ENCODE measurements around the gene WNT3A. TPM values are rescaled to one million over a fixed set of nuclear protein-coding genes. Genes with fewer than 3 reads are reported as not detected.

The WNT3A gene
- total RNA-seq, 1 donor from 2014 or later: not detected

- intact Hi-C loops (cut with micrococcal nuclease): no loop called here
Observed at GRCh38 chr1:228070851-228071250, 64.1 kb downstream of the WNT3A start.

GRCh38 chr1:228071839-228072657 is 65.2 kb downstream of the WNT3A start:
- H3K27ac Mint-ChIP-seq: no peak overlapping the region
- H3K4me3 Mint-ChIP-seq (ENCODE audit: low read depth): no peak overlapping the region
- intact Hi-C loops (cut with micrococcal nuclease): no loop called here
- H3K36me3 Mint-ChIP-seq (ENCODE audit: low read depth): no peaks in the 10 kb centered on the region
- no peaks in the 10 kb centered on the region for H3K4me1 Mint-ChIP-seq (ENCODE audit: low read depth)
- DNase-seq (ENCODE audit: low spot score): no peak
- no peaks in the 10 kb centered on the region for H3K9me3 Mint-ChIP-seq
- H3K27me3 Mint-ChIP-seq (ENCODE audit: low read depth): peaks cover 3% of the 10 kb centered on the region

More at GRCh38 chr1:228070851-228071250, 64.1 kb downstream of the WNT3A start:
- Mint-ChIP-seq H3K27ac (no peak overlapping the region), H3K4me3 (ENCODE audit: low read depth) (no peak overlapping the region), H3K9me3 (no peaks in the 10 kb centered on the region), H3K4me1 (ENCODE audit: low read depth) (no peaks in the 10 kb centered on the region), H3K27me3 (ENCODE audit: low read depth) (peaks cover 8% of the 10 kb centered on the region), H3K36me3 (ENCODE audit: low read depth) (no peaks in the 10 kb centered on the region)
- DNase-seq (ENCODE audit: low spot score): no peak

GRCh38 chr1:228072658-228073043 is 65.9 kb downstream of the WNT3A start:
- Mint-ChIP-seq H3K36me3 (ENCODE audit: low read depth) (no peaks in the 10 kb centered on the region), H3K27me3 (ENCODE audit: low read depth) (no peaks in the 10 kb centered on the region), H3K4me1 (ENCODE audit: low read depth) (no peaks in the 10 kb centered on the region), H3K4me3 (ENCODE audit: low read depth) (no peak overlapping the region), H3K27ac (no peak overlapping the region), H3K9me3 (no peaks in the 10 kb centered on the region)
- intact Hi-C loops (cut with micrococcal nuclease): no loop called here
- DNase-seq (ENCODE audit: low spot score): no peak

- no peak for DNase-seq (ENCODE audit: low spot score)
- H3K4me1 Mint-ChIP-seq (ENCODE audit: low read depth): no peaks in the 10 kb centered on the region
Observed at GRCh38 chr1:228073061-228073856, 66.5 kb downstream of the WNT3A start.

GRCh38 chr1:228073857-228074545 is 67.2 kb downstream of the WNT3A start:
- Mint-ChIP-seq H3K9me3 (no peaks in the 10 kb centered on the region), H3K4me1 (ENCODE audit: low read depth) (peaks cover 5% of the 10 kb centered on the region), H3K36me3 (ENCODE audit: low read depth) (no peaks in the 10 kb centered on the region), H3K27ac (no peak overlapping the region), H3K4me3 (ENCODE audit: low read depth) (no peak overlapping the region), H3K27me3 (ENCODE audit: low read depth) (no peaks in the 10 kb centered on the region)
- no peak for DNase-seq (ENCODE audit: low spot score)
- intact Hi-C loops (cut with micrococcal nuclease): no loop called here

More at GRCh38 chr1:228073061-228073856, 66.5 kb downstream of the WNT3A start:
- intact Hi-C loops (cut with micrococcal nuclease): no loop called here
- no peaks in the 10 kb centered on the region for H3K9me3 Mint-ChIP-seq
- H3K27ac Mint-ChIP-seq: no peak overlapping the region
- no peaks in the 10 kb centered on the region for H3K36me3 Mint-ChIP-seq (ENCODE audit: low read depth)
- no peak overlapping the region for H3K4me3 Mint-ChIP-seq (ENCODE audit: low read depth)
- no peaks in the 10 kb centered on the region for H3K27me3 Mint-ChIP-seq (ENCODE audit: low read depth)

- no peak for DNase-seq (ENCODE audit: low spot score)
- Mint-ChIP-seq H3K9me3 (no peaks in the 10 kb centered on the region), H3K36me3 (ENCODE audit: low read depth) (no peaks in the 10 kb centered on the region), H3K4me3 (ENCODE audit: low read depth) (no peak overlapping the region), H3K4me1 (ENCODE audit: low read depth) (peaks cover 8% of the 10 kb centered on the region), H3K27me3 (ENCODE audit: low read depth) (no peaks in the 10 kb centered on the region), H3K27ac (no peak overlapping the region)
- intact Hi-C loops (cut with micrococcal nuclease): no loop called here
Observed at GRCh38 chr1:228074954-228075730, 68.3 kb downstream of the WNT3A start.

- intact Hi-C loops (cut with micrococcal nuclease): no loop called here
- Mint-ChIP-seq H3K27me3 (ENCODE audit: low read depth) (no peaks in the 10 kb centered on the region), H3K9me3 (no peaks in the 10 kb centered on the region), H3K4me3 (ENCODE audit: low read depth) (no peak overlapping the region), H3K4me1 (ENCODE audit: low read depth) (peaks cover 9% of the 10 kb centered on the region), H3K36me3 (ENCODE audit: low read depth) (no peaks in the 10 kb centered on the region), H3K27ac (no peak overlapping the region)
- no peak for DNase-seq (ENCODE audit: low spot score)
Observed at GRCh38 chr1:228075801-228076271, 69.0 kb downstream of the WNT3A start.

GRCh38 chr1:228076796-228077430 is 70.1 kb downstream of the WNT3A start:
- Mint-ChIP-seq H3K36me3 (ENCODE audit: low read depth) (peaks cover 3% of the 10 kb centered on the region), H3K27ac (no peak overlapping the region)

GRCh38 chr1:228077565-228078330 is 71.0 kb downstream of the WNT3A start:
- intact Hi-C loops (cut with micrococcal nuclease): no loop called here
- Mint-ChIP-seq H3K36me3 (ENCODE audit: low read depth) (peaks cover 3% of the 10 kb centered on the region), H3K9me3 (no peaks in the 10 kb centered on the region), H3K27ac (no peak overlapping the region), H3K27me3 (ENCODE audit: low read depth) (no peaks in the 10 kb centered on the region), H3K4me3 (ENCODE audit: low read depth) (no peak overlapping the region), H3K4me1 (ENCODE audit: low read depth) (peaks cover 12% of the 10 kb centered on the region)
- DNase-seq (ENCODE audit: low spot score): no peak

More at GRCh38 chr1:228076796-228077430, 70.1 kb downstream of the WNT3A start:
- Mint-ChIP-seq H3K4me3 (ENCODE audit: low read depth) (no peak overlapping the region), H3K9me3 (no peaks in the 10 kb centered on the region), H3K4me1 (ENCODE audit: low read depth) (peaks cover 12% of the 10 kb centered on the region), H3K27me3 (ENCODE audit: low read depth) (no peaks in the 10 kb centered on the region)
- DNase-seq (ENCODE audit: low spot score): no peak
- intact Hi-C loops (cut with micrococcal nuclease): no loop called here

GRCh38 chr1:228079013-228079412 is 72.2 kb downstream of the WNT3A start:
- DNase-seq (ENCODE audit: low spot score): no peak
- no peaks in the 10 kb centered on the region for H3K27me3 Mint-ChIP-seq (ENCODE audit: low read depth)
- H3K4me3 Mint-ChIP-seq (ENCODE audit: low read depth): no peak overlapping the region
- peaks cover 12% of the 10 kb centered on the region for H3K36me3 Mint-ChIP-seq (ENCODE audit: low read depth)
- intact Hi-C loops (cut with micrococcal nuclease): no loop called here
- no peak overlapping the region for H3K27ac Mint-ChIP-seq
- H3K9me3 Mint-ChIP-seq: no peaks in the 10 kb centered on the region
- peaks cover 14% of the 10 kb centered on the region for H3K4me1 Mint-ChIP-seq (ENCODE audit: low read depth)

- intact Hi-C loops (cut with micrococcal nuclease): loop anchor here (5.0 to 10.0 kb wide), 2 partner anchors 315 to 378 kb away; a partner anchor contains a TSS
- Mint-ChIP-seq H3K9me3 (no peaks in the 10 kb centered on the region), H3K36me3 (ENCODE audit: low read depth) (peaks cover 19% of the 10 kb centered on the region), H3K27ac (no peak overlapping the region), H3K4me1 (ENCODE audit: low read depth) (peaks cover 21% of the 10 kb centered on the region), H3K4me3 (ENCODE audit: low read depth) (no peak overlapping the region), H3K27me3 (ENCODE audit: low read depth) (no peaks in the 10 kb centered on the region)
- DNase-seq (ENCODE audit: low spot score): no peak
Observed at GRCh38 chr1:228079601-228080263, 72.9 kb downstream of the WNT3A start.

Measured in activated T-helper 2 cell treated with anti-CD3 and anti-CD28 coated beads, Interferon-gamma antibody, Interleukin-2, Interleukin-4, amounts not matched to agents 10 μg/mL and 5 μg/mL and 100 μg/mL, durations not matched to agents 14 hours and 24 hours and 36 hours (primary cell).